Hematopoietic multipotent progenitor cell (in vitro differentiated cells): ENCODE data around the gene CEP112. TPM values are rescaled to one million over a fixed set of nuclear protein-coding genes. Genes with fewer than 3 reads are reported as not detected.
"Not testable (repeated sequence)": the region's sequence is repeated elsewhere in the genome, so short reads cannot be mapped to it uniquely, and the experiment has no call there.

Source experiments
- DNase-seq, 3 donors: peaks; one replicate each; pipeline ENCODE4 v3.0.0-alpha.2; 2011 to 2015; ENCODE audit warnings: low read depth in 2 of 3, low spot score in 2 of 3
- total RNA-seq: library from RNA; depleted of rRNA; stranded (reverse); fragments of >200 nt; gene quantifications from one replicate; pipeline ENCODE4 v1.2.3, GENCODE V29; 2012

The CEP112 gene
- total RNA-seq, 1 donor: 1.1 TPM

- DNase-seq: no peak
Measured at GRCh38 chr17:65699459-65699858, 492.5 kb downstream of the CEP112 start.

GRCh38 chr17:65698381-65699061, 493.4 kb downstream of the CEP112 start:
- DNase-seq: no peak

- no peak for DNase-seq
Measured at GRCh38 chr17:65697661-65698060, 494.3 kb downstream of the CEP112 start.

GRCh38 chr17:65696739-65697394, 495.1 kb downstream of the CEP112 start:
- DNase-seq: no peak

GRCh38 chr17:65694601-65695000, 497.3 kb downstream of the CEP112 start:
- no peak for DNase-seq

GRCh38 chr17:65690626-65691310, 501.2 kb downstream of the CEP112 start:
- no peak for DNase-seq

GRCh38 chr17:65688307-65688706, 503.6 kb downstream of the CEP112 start:
- no peak for DNase-seq

GRCh38 chr17:65685110-65685509, 506.8 kb downstream of the CEP112 start:
- DNase-seq: no peak

- no peak for DNase-seq
Measured at GRCh38 chr17:65684631-65685030, 507.3 kb downstream of the CEP112 start.

- no peak for DNase-seq
Measured at GRCh38 chr17:65683428-65683827, 508.5 kb downstream of the CEP112 start.

- not testable (repeated sequence) for DNase-seq
Measured at GRCh38 chr17:65681763-65682162, 510.2 kb downstream of the CEP112 start.

GRCh38 chr17:65679165-65679845, 512.6 kb downstream of the CEP112 start:
- no peak for DNase-seq

- DNase-seq: no peak
Measured at GRCh38 chr17:65678546-65678945, 513.4 kb downstream of the CEP112 start.

- no peak for DNase-seq
Measured at GRCh38 chr17:65677932-65678331, 514.0 kb downstream of the CEP112 start.

- DNase-seq: no peak
Measured at GRCh38 chr17:65674246-65675045, 517.5 kb downstream of the CEP112 start.

- DNase-seq: no peak
Measured at GRCh38 chr17:65670667-65671371, 521.1 kb downstream of the CEP112 start.

- no peak for DNase-seq
Measured at GRCh38 chr17:65668211-65668610, 523.7 kb downstream of the CEP112 start.

GRCh38 chr17:65667656-65668055, 524.3 kb downstream of the CEP112 start:
- no peak for DNase-seq

- DNase-seq: no peak
Measured at GRCh38 chr17:65666876-65667321, 525.0 kb downstream of the CEP112 start.

GRCh38 chr17:65665966-65666365, 526.0 kb downstream of the CEP112 start:
- DNase-seq: no peak
